ENCODE results near the gene TMUB1.

TMUB1 gene

GRCh38 chr7:151083071-151083823, at the start of gene TMUB1:
Gene TMUB1 (minus strand): TSS chr7:151083493. CDS start chr7:151082563, 930 bp downstream.
- DNase-seq: peak; percentile 85

GRCh38 chr7:151132461-151133205, 49.3 kb upstream of the TMUB1 start:
- no peak for DNase-seq

- no peak for DNase-seq
Measured at GRCh38 chr7:151131592-151132293, 48.5 kb upstream of the TMUB1 start.

- DNase-seq: no peak
Measured at GRCh38 chr7:151131224-151131591, 47.9 kb upstream of the TMUB1 start.

- no peak for DNase-seq
Measured at GRCh38 chr7:151130741-151131157, 47.5 kb upstream of the TMUB1 start.

- DNase-seq: no peak
Measured at GRCh38 chr7:151129960-151130591, 46.8 kb upstream of the TMUB1 start.

- no peak for DNase-seq
Measured at GRCh38 chr7:151129117-151129959, 46.0 kb upstream of the TMUB1 start.

GRCh38 chr7:151128716-151129115, 45.4 kb upstream of the TMUB1 start:
- no peak for DNase-seq

GRCh38 chr7:151128144-151128543, 44.9 kb upstream of the TMUB1 start:
- no peak for DNase-seq

GRCh38 chr7:151126491-151127137, 43.3 kb upstream of the TMUB1 start:
- DNase-seq: no peak

- DNase-seq: no peak
Measured at GRCh38 chr7:151125846-151126481, 42.7 kb upstream of the TMUB1 start.

- no peak for DNase-seq
Measured at GRCh38 chr7:151125470-151125845, 42.2 kb upstream of the TMUB1 start.

GRCh38 chr7:151124899-151125399, 41.7 kb upstream of the TMUB1 start:
- DNase-seq: no peak

- DNase-seq: no peak
Measured at GRCh38 chr7:151124481-151124880, 41.2 kb upstream of the TMUB1 start.

GRCh38 chr7:151123822-151124464, 40.6 kb upstream of the TMUB1 start:
- DNase-seq: peak; percentile 79

GRCh38 chr7:151123158-151123821, 40.0 kb upstream of the TMUB1 start:
- no peak for DNase-seq

GRCh38 chr7:151122796-151123157, 39.5 kb upstream of the TMUB1 start:
- no peak for DNase-seq

GRCh38 chr7:151122276-151122675, 39.0 kb upstream of the TMUB1 start:
- DNase-seq: no peak

- no peak for DNase-seq
Measured at GRCh38 chr7:151121380-151122170, 38.3 kb upstream of the TMUB1 start.

All from CD4-positive, alpha-beta T cell treated with Interleukin-4 for 4 hours (primary cell).